SK-N-MC (cell line): ENCODE results near the gene SH2D3A.
"Not testable (repeated sequence)": the region's sequence is repeated elsewhere in the genome, so short reads cannot be mapped to it uniquely, and the experiment has no call there.

Experiments
- DNase-seq: peaks from one replicate; pipeline ENCODE4 v3.0.0-alpha.2; 2011; ENCODE audit warnings: low read depth, low spot score
- H3K27ac ChIP-seq: fragments of 200-600 bp; sonication (generic); 2 replicates; pipeline ENCODE4 v1.5.1; 2016; ENCODE audit warnings: mixed run types
- H3K36me3 ChIP-seq: fragments of 200-600 bp; sonication (generic); 2 replicates; pipeline ENCODE4 v1.6.1; 2017; ENCODE audit warnings: antibody characterized with exemption, low read length, mixed read lengths; ENCODE audit not compliant: insufficient read depth
- H3K4me3 ChIP-seq: fragments of 200-600 bp; sonication (generic); 2 replicates; pipeline ENCODE4 v1.5.1; 2016
- H3K9ac ChIP-seq: fragments of 200-600 bp; sonication (generic); 2 replicates; pipeline ENCODE4 v1.8.0; 2017; ENCODE audit warnings: mixed run types, mixed read lengths; ENCODE audit not compliant: insufficient read length
- H3K9me3 ChIP-seq: fragments of 200-600 bp; sonication (generic); 2 replicates; pipeline ENCODE4 v1.6.1; 2017; ENCODE audit warnings: low read depth, mild to moderate bottlenecking, antibody characterized with exemption, low read length, moderate library complexity, mixed read lengths
- EZH2 ChIP-seq: fragments of 200-600 bp; sonication (generic); IDR thresholded peaks from one replicate; pipeline ENCODE4 v1.6.1; 2017; ENCODE audit warnings: antibody characterized with exemption
- FOXP2 ChIP-seq: optimal IDR thresholded peaks from 2 replicates; pipeline ENCODE3; 2011; ENCODE audit warnings: mild to moderate bottlenecking, moderate library complexity; ENCODE audit not compliant: insufficient read depth; ENCODE audit errors: extremely low read length, control extremely low read depth
- POLR2AphosphoS5 ChIP-seq: IDR thresholded peaks from 2 replicates; pipeline ENCODE4 v1.6.1; 2012; ENCODE audit warnings: mild to moderate bottlenecking, low read depth, low read length, borderline replicate concordance

The SH2D3A gene

GRCh38 chr19:6766357-6767080 is 716 bp downstream of the SH2D3A start:
- Histone ChIP-seq H3K4me3 (peak overlapping the region; percentile 59), H3K36me3 (no peaks in the 10 kb centered on the region), H3K9me3 (no peaks in the 10 kb centered on the region), H3K9ac (no peak overlapping the region), H3K27ac (no peak overlapping the region)
- no peak for DNase-seq
- TF ChIP-seq EZH2 (no peak), FOXP2 (no peak), POLR2AphosphoS5 (no peak)

GRCh38 chr19:6765738-6766356 is 1.4 kb downstream of the SH2D3A start:
- H3K9me3 ChIP-seq, result no peaks in the 10 kb centered on the region
- no peak overlapping the region for H3K4me3 ChIP-seq
- no peak for TF ChIP-seq POLR2AphosphoS5
- DNase-seq, result no peak
- H3K36me3 ChIP-seq, result no peaks in the 10 kb centered on the region
- H3K9ac ChIP-seq, result no peak overlapping the region
- no peak overlapping the region for H3K27ac ChIP-seq

- H3K4me3 ChIP-seq, H3K36me3 ChIP-seq, DNase-seq, H3K9ac ChIP-seq, H3K9me3 ChIP-seq, H3K27ac ChIP-seq: not testable (repeated sequence)
Observed at GRCh38 chr19:6762253-6762797, 4.9 kb downstream of the SH2D3A start.

- Histone ChIP-seq H3K27ac (no peak overlapping the region), H3K9me3 (no peaks in the 10 kb centered on the region), H3K36me3 (no peaks in the 10 kb centered on the region), H3K9ac (no peak overlapping the region), H3K4me3 (no peak overlapping the region)
- TF ChIP-seq FOXP2 (no peak), POLR2AphosphoS5 (no peak), EZH2 (no peak)
- no peak for DNase-seq
Observed at GRCh38 chr19:6761053-6761676, 6.1 kb downstream of the SH2D3A start.

GRCh38 chr19:6760606-6761005 is 6.6 kb downstream of the SH2D3A start:
- Histone ChIP-seq H3K9ac (no peak overlapping the region), H3K9me3 (no peaks in the 10 kb centered on the region), H3K4me3 (no peak overlapping the region), H3K36me3 (no peaks in the 10 kb centered on the region), H3K27ac (no peak overlapping the region)
- no peak for TF ChIP-seq EZH2
- TF ChIP-seq POLR2AphosphoS5, result no peak
- TF ChIP-seq FOXP2, result no peak
- no peak for DNase-seq

- no peak for DNase-seq
- Histone ChIP-seq H3K9ac (no peak overlapping the region), H3K9me3 (no peaks in the 10 kb centered on the region), H3K4me3 (no peak overlapping the region), H3K36me3 (no peaks in the 10 kb centered on the region; the same call in 1 of the 2 replicates), H3K27ac (no peak overlapping the region)
- TF ChIP-seq POLR2AphosphoS5 (no peak), FOXP2 (no peak), EZH2 (no peak)
Observed at GRCh38 chr19:6754653-6755463, 12.4 kb downstream of the SH2D3A start.

GRCh38 chr19:6754136-6754535 is 13.1 kb downstream of the SH2D3A start:
- no peaks in the 10 kb centered on the region for H3K9me3 ChIP-seq
- H3K4me3 ChIP-seq, result peak overlapping the region; percentile 98
- DNase-seq, result no peak
- TF ChIP-seq EZH2 (no peak), FOXP2 (no peak), POLR2AphosphoS5 (no peak)
- H3K36me3 ChIP-seq, result peaks cover 5% of the 10 kb centered on the region; the same call in 1 of the 2 replicates
- no peak overlapping the region for H3K9ac ChIP-seq
- H3K27ac ChIP-seq, result no peak overlapping the region

- peak overlapping the region; percentile 98 for H3K4me3 ChIP-seq
- no peak for TF ChIP-seq EZH2
- peak; percentile 16; the same call in 1 of the 2 replicates for TF ChIP-seq POLR2AphosphoS5
- TF ChIP-seq FOXP2, result no peak
- peak overlapping the region; percentile 51 for H3K9ac ChIP-seq
- H3K9me3 ChIP-seq, result no peaks in the 10 kb centered on the region
- H3K27ac ChIP-seq, result no peak overlapping the region
- peak; percentile 74 for DNase-seq
- H3K36me3 ChIP-seq, result peaks cover 9% of the 10 kb centered on the region; the same call in 1 of the 2 replicates
Observed at GRCh38 chr19:6753178-6754031, 13.8 kb downstream of the SH2D3A start.
